DND-41 (cell line): Measurements from ENCODE around the gene PHETA2.

ENCODE experiments used
- ATAC-seq: fragments of 200-7000 bp; cut with Tn5 transposase; 3 replicates; pipeline ENCODE4 v1.9.1; 2021; ENCODE audit warnings: low read depth; ENCODE audit not compliant: insufficient read depth
- DNase-seq: peaks from one replicate; pipeline ENCODE4 v3.0.0-alpha.2; 2020
- H2AFZ ChIP-seq: 2 replicates; pipeline ENCODE4 v1.6.0; 2012; ENCODE audit warnings: low read depth, low read length
- H3K27ac ChIP-seq: 2 replicates; pipeline ENCODE4 v1.5.1; 2012; ENCODE audit warnings: low read length, inconsistent platforms
- H3K27me3 ChIP-seq: fragments of 200-600 bp; sonication (generic); 2 replicates; pipeline ENCODE4 v1.6.0; 2012; ENCODE audit warnings: low read length, mild to moderate bottlenecking, inconsistent platforms; ENCODE audit not compliant: insufficient read depth, poor library complexity
- H3K36me3 ChIP-seq: 2 replicates; pipeline ENCODE4 v1.5.1; 2012; ENCODE audit warnings: low read length, inconsistent platforms; ENCODE audit not compliant: insufficient read depth
- H3K4me1 ChIP-seq: 2 replicates; pipeline ENCODE4 v1.5.1; 2012; ENCODE audit warnings: mild to moderate bottlenecking, low read length; ENCODE audit not compliant: insufficient read depth
- H3K4me2 ChIP-seq: 2 replicates; pipeline ENCODE4 v1.6.0; 2012; ENCODE audit warnings: mild to moderate bottlenecking, moderate library complexity, low read length, inconsistent platforms; ENCODE audit not compliant: insufficient read depth
- H3K4me3 ChIP-seq, 2 experiments: fragments of 200-600 bp in 1 of 2; shearing (Covaris generic) in 1 of 2; 2 replicates each; pipeline ENCODE4 v1.5.1; 2012 to 2016; ENCODE audit warnings: inconsistent platforms in 2 of 2, low read length in 2 of 2, mild to moderate bottlenecking in 2 of 2, low read depth in 1 of 2, moderate library complexity in 1 of 2
- H3K79me2 ChIP-seq: 2 replicates; pipeline ENCODE4 v1.6.0; 2012; ENCODE audit warnings: low read length, inconsistent platforms; ENCODE audit not compliant: insufficient read depth
- H3K9ac ChIP-seq: 2 replicates; pipeline ENCODE4 v1.6.0; 2012; ENCODE audit warnings: low read depth, mild to moderate bottlenecking, inconsistent platforms, low read length, moderate library complexity
- H3K9me3 ChIP-seq: 2 replicates; pipeline ENCODE4 v1.5.1; 2012; ENCODE audit warnings: low read length, moderate library complexity, mild to moderate bottlenecking, inconsistent platforms; ENCODE audit not compliant: insufficient read depth, severe bottlenecking
- H4K20me1 ChIP-seq: 2 replicates; pipeline ENCODE4 v1.6.0; 2012; ENCODE audit warnings: low read length; ENCODE audit not compliant: insufficient read depth
- CTCF ChIP-seq: IDR thresholded peaks from 2 replicates; pipeline ENCODE4 v1.5.1; 2012; ENCODE audit warnings: borderline replicate concordance, low read length, moderate library complexity, mild to moderate bottlenecking; ENCODE audit not compliant: poor library complexity, severe bottlenecking; ENCODE audit errors: extremely low read depth
- EZH2 ChIP-seq: IDR thresholded peaks from 3 replicates; pipeline ENCODE4 v1.6.1; 2012; ENCODE audit warnings: borderline replicate concordance, low read depth, mild to moderate bottlenecking, moderate library complexity, low read length, inconsistent platforms; ENCODE audit not compliant: severe bottlenecking

PHETA2 gene

GRCh38 chr22:42060489-42060888, 13.6 kb upstream of the PHETA2 start:
- H3K36me3 ChIP-seq: peaks cover 38% of the 10 kb centered on the region

DNA sequence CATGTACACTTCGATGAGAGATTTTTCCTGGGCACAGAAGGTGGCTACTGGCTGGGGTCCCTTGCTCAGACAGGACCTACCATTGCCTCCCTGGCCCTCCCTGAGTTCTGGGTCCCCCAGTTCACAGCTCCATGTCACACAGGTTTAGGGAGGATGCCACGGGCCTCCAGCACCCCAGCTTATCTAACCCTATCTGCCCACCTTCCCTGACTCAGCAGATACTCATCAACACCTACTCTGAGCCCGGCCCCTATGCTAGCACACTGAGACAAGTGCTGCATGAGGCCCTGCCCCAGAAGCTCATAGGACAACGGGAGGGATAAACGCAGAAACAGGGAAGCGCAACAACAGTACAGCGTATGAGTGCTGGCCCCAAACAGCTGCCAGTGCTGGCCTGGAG, 13.0 kb upstream of the PHETA2 start:
- DNase-seq (no peak), ATAC-seq (no peak)
- Histone ChIP-seq H3K9me3 (peaks cover 8% of the 10 kb centered on the region), H3K27ac (no peak overlapping the region), H4K20me1 (0 out of 2 replicates have a peak, but pooled peaks cover 2% of the 10 kb centered on the region), H3K27me3 (no peaks in the 10 kb centered on the region), H3K4me1 (no peaks in the 10 kb centered on the region), H3K79me2 (no peaks in the 10 kb centered on the region), H3K9ac (no peak overlapping the region), H3K4me3 (no peak overlapping the region), H2AFZ (no peak overlapping the region), H3K4me2 (no peak overlapping the region), H3K36me3 (peaks cover 42% of the 10 kb centered on the region)
- no peak for TF ChIP-seq EZH2
- no peak for TF ChIP-seq CTCF

More at GRCh38 chr22:42060489-42060888, 13.6 kb upstream of the PHETA2 start:
- Histone ChIP-seq H3K4me2 (no peak overlapping the region), H4K20me1 (0 out of 2 replicates have a peak, but pooled peaks cover 2% of the 10 kb centered on the region), H3K4me1 (no peaks in the 10 kb centered on the region), H3K27ac (no peak overlapping the region), H2AFZ (no peak overlapping the region), H3K4me3 (no peak overlapping the region), H3K9me3 (peaks cover 8% of the 10 kb centered on the region), H3K27me3 (no peaks in the 10 kb centered on the region), H3K9ac (no peak overlapping the region), H3K79me2 (no peaks in the 10 kb centered on the region)
- DNase-seq: no peak
- no peak for ATAC-seq
- TF ChIP-seq CTCF: no peak
- no peak for TF ChIP-seq EZH2

DNA sequence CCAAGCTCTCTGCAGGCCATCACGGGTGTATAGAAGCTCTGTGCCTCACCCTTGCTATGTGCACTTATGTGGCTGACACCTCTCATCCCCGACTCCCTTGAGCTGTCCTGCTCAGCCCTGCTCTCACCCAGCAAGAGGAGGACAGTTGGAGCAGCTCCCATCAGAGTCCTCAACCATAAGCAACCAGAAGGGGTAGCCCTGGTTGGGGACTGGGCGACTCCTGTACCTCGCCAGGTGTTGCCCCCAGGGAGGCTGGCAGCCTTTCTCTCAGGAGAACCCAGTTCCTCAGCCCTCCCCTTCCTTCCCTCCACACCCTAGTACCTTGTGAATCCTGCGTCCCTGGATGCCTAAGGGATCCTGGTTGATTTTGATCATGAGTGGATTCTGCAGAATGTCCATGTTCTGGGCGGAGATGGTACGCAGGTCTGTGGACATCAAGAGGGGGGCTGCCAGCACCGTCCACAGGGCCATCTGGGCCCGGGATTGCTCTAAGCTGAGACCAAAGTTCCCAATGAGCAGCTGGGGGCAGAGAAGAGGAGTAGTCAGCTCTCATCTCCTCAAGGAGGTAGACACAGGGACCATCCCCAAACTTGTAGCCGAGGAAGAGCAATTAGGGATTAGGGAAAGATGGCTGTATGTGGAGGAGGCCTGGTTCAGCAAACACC, 11.4 kb upstream of the PHETA2 start:
- no peak for ATAC-seq
- Histone ChIP-seq H3K9ac (no peak overlapping the region), H4K20me1 (0 out of 2 replicates have a peak, but pooled peaks cover 2% of the 10 kb centered on the region), H3K4me3 (no peak overlapping the region), H3K27me3 (no peaks in the 10 kb centered on the region), H3K27ac (no peak overlapping the region), H3K4me1 (no peaks in the 10 kb centered on the region), H3K79me2 (no peaks in the 10 kb centered on the region), H2AFZ (no peak overlapping the region), H3K36me3 (peaks cover 56% of the 10 kb centered on the region), H3K4me2 (no peak overlapping the region), H3K9me3 (peaks cover 2% of the 10 kb centered on the region)
- no peak for DNase-seq
- TF ChIP-seq EZH2: no peak
- no peak for TF ChIP-seq CTCF

- Histone ChIP-seq H3K9me3 (no peaks in the 10 kb centered on the region), H3K4me2 (no peak overlapping the region), H3K36me3 (peaks cover 51% of the 10 kb centered on the region), H3K79me2 (no peaks in the 10 kb centered on the region), H4K20me1 (0 out of 2 replicates have a peak, but pooled peaks cover 2% of the 10 kb centered on the region), H3K4me1 (peaks cover 8% of the 10 kb centered on the region), H3K4me3 (no peak overlapping the region), H3K9ac (no peak overlapping the region), H3K27me3 (no peaks in the 10 kb centered on the region), H2AFZ (no peak overlapping the region), H3K27ac (no peak overlapping the region)
- ATAC-seq: no peak
- TF ChIP-seq CTCF (no peak), EZH2 (no peak)
- DNase-seq: no peak
Observed at GRCh38 chr22:42064629-42065028, 9.4 kb upstream of the PHETA2 start.
